ENCODE results near the gene DCAKD.
A peak's percentile ranks its signal among the peaks of the same experiment; 100 is the strongest.

Gene DCAKD

DNA sequence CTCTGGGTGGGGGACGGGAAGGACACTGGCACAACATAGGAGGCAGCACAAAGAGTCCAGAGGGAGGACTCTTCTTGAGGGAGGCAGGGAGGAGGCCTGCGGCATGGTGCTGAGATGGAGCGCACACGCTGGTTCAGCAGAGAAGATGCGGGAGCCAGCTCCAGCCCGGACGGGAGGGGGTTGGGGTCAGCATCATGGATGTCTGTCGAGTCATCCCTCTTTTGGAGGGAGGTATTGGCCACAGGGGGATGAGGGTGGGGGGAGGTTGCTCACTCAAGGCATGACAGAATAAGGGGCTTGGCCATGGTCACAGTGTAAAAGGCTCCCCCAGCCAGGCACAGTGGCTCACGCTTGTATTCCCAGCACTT is 19.3 kb downstream of the DCAKD start:
- no peak for DNase-seq (ENCODE audit: low read depth)
- H3K4me3 ChIP-seq (ENCODE audit: low read depth, low read length): no peak overlapping the region
- TF ChIP-seq, protein P1, sequence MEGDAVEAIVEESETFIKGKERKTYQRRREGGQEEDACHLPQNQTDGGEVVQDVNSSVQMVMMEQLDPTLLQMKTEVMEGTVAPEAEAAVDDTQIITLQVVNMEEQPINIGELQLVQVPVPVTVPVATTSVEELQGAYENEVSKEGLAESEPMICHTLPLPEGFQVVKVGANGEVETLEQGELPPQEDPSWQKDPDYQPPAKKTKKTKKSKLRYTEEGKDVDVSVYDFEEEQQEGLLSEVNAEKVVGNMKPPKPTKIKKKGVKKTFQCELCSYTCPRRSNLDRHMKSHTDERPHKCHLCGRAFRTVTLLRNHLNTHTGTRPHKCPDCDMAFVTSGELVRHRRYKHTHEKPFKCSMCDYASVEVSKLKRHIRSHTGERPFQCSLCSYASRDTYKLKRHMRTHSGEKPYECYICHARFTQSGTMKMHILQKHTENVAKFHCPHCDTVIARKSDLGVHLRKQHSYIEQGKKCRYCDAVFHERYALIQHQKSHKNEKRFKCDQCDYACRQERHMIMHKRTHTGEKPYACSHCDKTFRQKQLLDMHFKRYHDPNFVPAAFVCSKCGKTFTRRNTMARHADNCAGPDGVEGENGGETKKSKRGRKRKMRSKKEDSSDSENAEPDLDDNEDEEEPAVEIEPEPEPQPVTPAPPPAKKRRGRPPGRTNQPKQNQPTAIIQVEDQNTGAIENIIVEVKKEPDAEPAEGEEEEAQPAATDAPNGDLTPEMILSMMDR (IDR thresholded peaks at IDR 0.05; ENCODE audit: insufficient read depth, low read depth, low read length, missing control alignments): no peak

DNA sequence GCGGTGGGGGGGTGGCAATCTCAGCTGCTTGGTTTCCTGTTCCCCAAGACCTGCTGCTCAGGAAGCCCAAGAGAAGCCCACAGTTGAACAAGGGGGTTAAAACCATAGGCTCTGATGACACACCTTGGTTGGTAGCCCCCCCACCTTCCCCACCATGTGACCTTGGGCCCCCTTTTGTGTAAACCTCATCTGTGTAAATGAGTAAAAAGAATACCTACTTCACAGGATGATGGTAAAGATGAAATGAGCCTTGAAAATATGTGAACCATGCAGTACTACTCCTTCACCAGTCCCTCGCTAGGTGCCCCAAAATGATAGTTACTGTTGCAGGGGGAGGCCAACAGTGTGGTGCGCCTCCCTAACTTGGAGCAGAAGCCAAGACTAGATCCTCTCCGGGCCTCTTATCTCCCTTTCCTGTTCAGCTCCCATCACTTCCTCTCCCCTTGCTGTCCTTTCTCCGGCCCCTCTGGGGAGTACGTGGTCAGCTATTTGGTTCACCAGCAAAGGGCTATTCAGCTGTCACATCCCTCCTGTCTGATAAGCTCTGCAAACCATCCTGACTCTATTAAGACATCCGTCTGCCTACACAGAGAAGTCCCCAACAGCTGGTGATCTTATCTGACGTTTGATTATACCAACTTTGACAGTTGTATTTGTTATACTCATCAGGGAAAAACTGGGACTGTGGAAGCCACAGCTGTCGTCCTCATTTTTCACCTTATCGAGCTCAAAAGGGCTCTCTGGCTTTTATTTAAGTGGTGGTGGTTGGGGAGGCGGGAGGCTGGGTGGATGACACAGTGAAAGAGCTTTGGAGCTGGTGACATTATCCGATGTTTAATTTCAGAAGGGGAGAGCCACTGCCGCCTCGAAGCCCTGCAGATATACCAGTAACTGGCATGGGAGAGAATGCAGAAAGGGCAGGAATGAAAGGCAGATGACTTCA is 19.9 kb downstream of the DCAKD start:
- no peak overlapping the region for H3K4me3 ChIP-seq (ENCODE audit: low read depth, low read length)
- TF ChIP-seq, protein P1 (IDR thresholded peaks at IDR 0.05; ENCODE audit: insufficient read depth, low read depth, low read length, missing control alignments): no peak
- peak; percentile 31 for DNase-seq (ENCODE audit: low read depth)

DNA sequence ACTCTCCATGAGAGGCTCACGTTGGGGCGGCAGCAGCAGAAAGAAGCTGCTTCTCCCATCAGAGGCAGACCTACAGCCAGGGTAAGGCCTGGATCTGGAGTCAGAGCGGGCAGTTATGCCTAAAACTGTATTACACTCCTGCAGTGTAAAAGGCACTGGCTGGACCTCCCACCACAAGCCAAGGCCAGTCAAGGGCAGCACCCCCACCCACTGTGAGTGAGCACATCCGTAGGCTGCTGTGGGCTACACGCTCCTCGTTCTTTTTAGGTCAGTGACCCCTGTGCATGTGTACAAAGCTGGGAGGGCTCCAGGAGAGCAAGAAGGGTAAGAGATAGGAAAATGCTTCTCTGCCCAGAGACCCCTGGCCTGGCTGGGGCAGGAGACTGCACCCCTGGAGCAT is 20.7 kb downstream of the DCAKD start:
- TF ChIP-seq, protein P1 (IDR thresholded peaks at IDR 0.05; ENCODE audit: insufficient read depth, low read depth, low read length, missing control alignments): no peak

DNA sequence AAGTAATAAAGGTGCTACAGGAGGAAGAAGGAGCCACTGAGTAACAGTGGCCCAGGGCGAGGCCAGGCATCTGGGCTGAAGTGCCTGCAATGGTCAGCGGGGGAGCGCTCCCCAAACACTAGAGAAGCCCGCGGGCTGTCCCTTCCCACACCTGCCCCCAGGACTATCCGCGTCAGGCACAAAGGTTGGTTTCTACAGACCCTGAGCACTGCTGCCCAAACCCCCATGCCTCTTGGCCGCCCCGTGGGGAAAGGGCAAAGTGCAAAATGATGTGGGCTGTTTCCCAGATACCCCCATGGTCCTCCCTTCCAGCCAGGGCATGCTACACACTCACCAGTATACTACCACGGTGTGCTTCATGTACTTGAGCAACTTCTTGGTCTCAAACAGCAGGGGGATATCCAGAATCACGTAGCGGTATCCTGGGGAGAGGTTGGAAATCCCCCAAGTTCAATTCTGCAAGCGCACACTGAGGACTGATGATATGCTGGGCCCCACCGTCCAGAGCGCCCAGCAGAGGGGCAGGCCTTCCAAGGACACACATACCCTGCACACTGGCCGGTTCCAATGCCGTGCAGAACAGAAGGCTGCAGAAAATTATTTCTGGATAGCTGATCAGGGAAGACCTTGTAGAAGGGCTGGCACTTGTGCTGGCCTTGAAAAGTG is 21.5 kb downstream of the DCAKD start:
- TF ChIP-seq, protein P1 (IDR thresholded peaks at IDR 0.05; ENCODE audit: insufficient read depth, low read depth, low read length, missing control alignments): no peak
- DNase-seq (ENCODE audit: low read depth): peak; percentile 76
- 0 out of 2 replicates have a peak overlapping the region, but pooled peaks have one; percentile 4 for H3K4me3 ChIP-seq (ENCODE audit: low read depth, low read length)

More for the DNA sequence above, 20.7 kb downstream of the DCAKD start:
- no peak overlapping the region for H3K4me3 ChIP-seq (ENCODE audit: low read depth, low read length)
- DNase-seq (ENCODE audit: low read depth): no peak

DNA sequence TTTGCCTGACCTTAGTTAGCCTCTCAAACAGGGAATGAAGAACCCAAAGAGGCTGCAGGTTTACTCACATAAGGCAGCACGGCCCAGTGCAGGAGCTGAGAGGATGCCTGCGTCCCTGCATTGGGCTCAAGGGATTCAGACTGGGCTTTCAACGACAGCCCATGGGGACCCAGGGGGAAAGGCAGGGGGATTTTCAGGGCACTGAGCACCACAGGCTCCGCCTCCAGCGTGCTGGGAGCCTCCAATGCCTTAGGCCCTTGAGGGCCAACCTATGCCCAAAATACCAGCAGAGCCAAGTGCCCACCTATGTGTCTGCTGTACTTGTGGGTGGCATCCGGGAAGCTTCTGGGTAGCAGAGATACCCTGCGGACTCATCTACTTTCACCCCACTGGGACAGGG is 22.3 kb downstream of the DCAKD start:
- DNase-seq (ENCODE audit: low read depth): peak; percentile 32
- no peak overlapping the region for H3K4me3 ChIP-seq (ENCODE audit: low read depth, low read length)
- TF ChIP-seq, protein P1 (IDR thresholded peaks at IDR 0.05; ENCODE audit: insufficient read depth, low read depth, low read length, missing control alignments): no peak

DNA sequence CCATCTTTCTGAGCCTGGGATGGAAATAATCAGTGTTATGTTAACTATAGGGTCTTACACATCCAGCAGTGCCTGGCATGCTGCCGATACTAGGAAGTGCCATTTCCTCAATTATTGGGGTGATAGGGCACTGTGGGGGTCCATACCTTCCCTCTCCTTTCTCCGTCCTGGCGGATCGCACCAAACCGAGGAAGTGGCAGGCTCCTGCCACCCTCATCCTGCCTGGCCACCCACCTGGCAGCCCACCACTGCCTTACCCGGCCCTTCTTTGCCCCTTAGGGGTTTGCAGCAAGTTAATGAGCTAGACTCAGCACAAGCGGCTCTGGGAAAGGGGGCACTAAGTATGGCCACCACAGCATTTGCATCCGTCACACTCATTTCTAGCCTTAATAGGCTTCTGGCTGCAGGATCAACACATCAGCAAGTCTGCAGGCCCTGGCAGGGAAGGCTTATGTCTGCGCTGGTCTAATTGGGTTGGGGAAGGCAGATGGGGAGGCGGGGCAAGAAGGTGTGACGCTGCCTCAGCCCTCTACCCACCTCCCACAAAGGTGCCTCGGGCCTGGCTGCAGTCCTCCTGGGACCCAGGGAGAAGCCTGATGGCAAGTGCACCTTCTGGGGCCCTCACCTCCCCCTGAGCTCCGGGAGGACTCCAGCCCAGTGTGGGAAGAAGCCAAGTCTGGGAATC is 28.6 kb downstream of the DCAKD start:
- DNase-seq (ENCODE audit: low read depth): peak; percentile 72
- no peak overlapping the region for H3K4me3 ChIP-seq (ENCODE audit: low read depth, low read length)
- TF ChIP-seq, protein P1 (IDR thresholded peaks at IDR 0.05; ENCODE audit: insufficient read depth, low read depth, low read length, missing control alignments): no peak
